NCI-H2196 (cell line): ENCODE results near the gene DENND1B.

ENCODE experiments used
- DNase-seq: peaks from one replicate; lab custom pipeline; 2025; ENCODE audit not compliant: unreplicated experiment; lab: John Stamatoyannopoulos, UW

The DENND1B gene

GRCh38 chr1:197686702-197687355 is 88.5 kb downstream of the DENND1B start:
- DNase-seq, result no peak

- no peak for DNase-seq
Measured at GRCh38 chr1:197686231-197686630, 89.0 kb downstream of the DENND1B start.

- DNase-seq, result no peak
Measured at GRCh38 chr1:197685785-197686184, 89.5 kb downstream of the DENND1B start.

- DNase-seq, result no peak
Measured at GRCh38 chr1:197683895-197684553, 91.3 kb downstream of the DENND1B start.

- DNase-seq, result no peak
Measured at GRCh38 chr1:197683280-197683679, 92.0 kb downstream of the DENND1B start.

- DNase-seq, result no peak
Measured at GRCh38 chr1:197680311-197680710, 95.0 kb downstream of the DENND1B start.

GRCh38 chr1:197677752-197678295 is 97.5 kb downstream of the DENND1B start:
- DNase-seq, result no peak

- DNase-seq, result no peak
Measured at GRCh38 chr1:197677313-197677712, 98.0 kb downstream of the DENND1B start.

- no peak for DNase-seq
Measured at GRCh38 chr1:197675583-197676208, 99.6 kb downstream of the DENND1B start.

- no peak for DNase-seq
Measured at GRCh38 chr1:197674286-197674685, 101.0 kb downstream of the DENND1B start.

- DNase-seq, result no peak
Measured at GRCh38 chr1:197673292-197673691, 102.0 kb downstream of the DENND1B start.

GRCh38 chr1:197672347-197672746 is 102.9 kb downstream of the DENND1B start:
- DNase-seq, result no peak

- no peak for DNase-seq
Measured at GRCh38 chr1:197671920-197672319, 103.4 kb downstream of the DENND1B start.

GRCh38 chr1:197671140-197671539 is 104.1 kb downstream of the DENND1B start:
- DNase-seq, result no peak

- DNase-seq, result no peak
Measured at GRCh38 chr1:197666769-197667285, 108.5 kb downstream of the DENND1B start.

GRCh38 chr1:197664391-197664790 is 110.9 kb downstream of the DENND1B start:
- no peak for DNase-seq

- DNase-seq, result no peak
Measured at GRCh38 chr1:197663162-197663953, 111.9 kb downstream of the DENND1B start.

GRCh38 chr1:197660389-197660788 is 114.9 kb downstream of the DENND1B start:
- no peak for DNase-seq

- DNase-seq, result no peak
Measured at GRCh38 chr1:197659171-197659570, 116.1 kb downstream of the DENND1B start.

GRCh38 chr1:197649188-197649587 is 126.1 kb downstream of the DENND1B start:
- no peak for DNase-seq

- no peak for DNase-seq
Measured at GRCh38 chr1:197638316-197638715, 137.0 kb downstream of the DENND1B start.
